Cardiac muscle cell (in vitro differentiated cells and primary cell): ENCODE measurements around the gene MCM3. TPM values are rescaled to one million over a fixed set of nuclear protein-coding genes. Genes with fewer than 3 reads are reported as not detected.

Source experiments
- DNase-seq, 2 donors: peaks; one replicate each; pipeline versions ENCODE4 v3.0.0 to v3.0.0-alpha.2; 2010 to 2017; ENCODE audit warnings: low read depth in 1 of 2, low spot score in 1 of 2
- H3K27ac ChIP-seq: fragments of 200-600 bp; sonication (generic); 2 replicates; pipeline ENCODE4 v1.5.1; 2016
- H3K27me3 ChIP-seq: fragments of 200-600 bp; sonication (generic); 2 replicates; pipeline ENCODE4 v1.6.0; 2016; ENCODE audit warnings: control low read depth
- H3K36me3 ChIP-seq: fragments of 200-600 bp; sonication (generic); 2 replicates; pipeline ENCODE4 v1.5.1; 2016; ENCODE audit warnings: control low read depth
- H3K4me1 ChIP-seq: fragments of 200-600 bp; sonication (generic); 2 replicates; pipeline ENCODE4 v1.8.1; 2017; ENCODE audit warnings: low read depth, mild to moderate bottlenecking, mixed run types
- H3K4me3 ChIP-seq: fragments of 200-600 bp; sonication (generic); 2 replicates; pipeline ENCODE4 v1.5.1; 2016; ENCODE audit warnings: mild to moderate bottlenecking
- H3K9me3 ChIP-seq: fragments of 200-600 bp; sonication (generic); 2 replicates; pipeline ENCODE4 v1.5.1; 2017; ENCODE audit warnings: low read depth, mild to moderate bottlenecking, control low read depth
- polyA plus RNA-seq: library from polyadenylated mRNA; unstranded; fragments of >200 nt; fragmentation: Nextera tagmentation; extraction: Ambion mirVana; gene quantifications from 2 replicates; pipeline ENCODE4 v1.2.1, GENCODE V29; 2016
- total RNA-seq: library from RNA; depleted of rRNA; stranded (reverse); fragments of >200 nt; gene quantifications from 2 replicates; pipeline ENCODE4 v1.2.3, GENCODE V29; 2016
- TF ChIP-seq, protein P1 (sequence below): IDR thresholded peaks from 2 replicates; pipeline ENCODE4 v1.5.1; 2012; ENCODE audit warnings: low read depth, mild to moderate bottlenecking, low read length

The MCM3 gene
- total and polyA plus RNA-seq, 2 experiments from 2014 or later: 134 to 149 TPM

DNA sequence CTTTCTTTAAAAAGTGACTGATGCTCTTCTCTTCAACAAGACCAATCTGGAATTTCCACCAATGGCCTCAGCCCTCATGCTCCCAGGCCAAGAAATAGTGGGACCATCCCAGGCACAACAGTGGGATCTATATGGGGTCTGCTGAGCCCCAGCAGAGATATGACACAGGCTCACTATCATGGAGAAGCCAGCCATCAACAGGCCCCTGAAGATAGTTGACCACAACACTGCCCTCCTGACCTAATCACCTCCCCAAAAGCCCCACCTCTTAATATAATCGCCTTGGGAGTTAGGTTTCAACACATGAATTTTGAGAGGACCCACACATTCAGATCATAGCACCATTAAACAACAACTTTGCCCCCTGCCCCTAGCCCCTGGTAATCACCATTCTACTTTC is 16.8 kb upstream of the MCM3 start:
- H3K4me1 ChIP-seq: peaks cover 9% of the 10 kb centered on the region
- no peak overlapping the region for H3K27ac ChIP-seq
- H3K9me3 ChIP-seq: no peaks in the 10 kb centered on the region
- no peak overlapping the region for H3K4me3 ChIP-seq
- TF ChIP-seq, protein P1, sequence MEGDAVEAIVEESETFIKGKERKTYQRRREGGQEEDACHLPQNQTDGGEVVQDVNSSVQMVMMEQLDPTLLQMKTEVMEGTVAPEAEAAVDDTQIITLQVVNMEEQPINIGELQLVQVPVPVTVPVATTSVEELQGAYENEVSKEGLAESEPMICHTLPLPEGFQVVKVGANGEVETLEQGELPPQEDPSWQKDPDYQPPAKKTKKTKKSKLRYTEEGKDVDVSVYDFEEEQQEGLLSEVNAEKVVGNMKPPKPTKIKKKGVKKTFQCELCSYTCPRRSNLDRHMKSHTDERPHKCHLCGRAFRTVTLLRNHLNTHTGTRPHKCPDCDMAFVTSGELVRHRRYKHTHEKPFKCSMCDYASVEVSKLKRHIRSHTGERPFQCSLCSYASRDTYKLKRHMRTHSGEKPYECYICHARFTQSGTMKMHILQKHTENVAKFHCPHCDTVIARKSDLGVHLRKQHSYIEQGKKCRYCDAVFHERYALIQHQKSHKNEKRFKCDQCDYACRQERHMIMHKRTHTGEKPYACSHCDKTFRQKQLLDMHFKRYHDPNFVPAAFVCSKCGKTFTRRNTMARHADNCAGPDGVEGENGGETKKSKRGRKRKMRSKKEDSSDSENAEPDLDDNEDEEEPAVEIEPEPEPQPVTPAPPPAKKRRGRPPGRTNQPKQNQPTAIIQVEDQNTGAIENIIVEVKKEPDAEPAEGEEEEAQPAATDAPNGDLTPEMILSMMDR: no peak
- H3K36me3 ChIP-seq: no peaks in the 10 kb centered on the region
- H3K27me3 ChIP-seq: no peaks in the 10 kb centered on the region
- no peak for DNase-seq

- H3K4me1 ChIP-seq: peaks cover 9% of the 10 kb centered on the region
- H3K36me3 ChIP-seq: no peaks in the 10 kb centered on the region
- H3K27me3 ChIP-seq: no peaks in the 10 kb centered on the region
- H3K27ac ChIP-seq: no peak overlapping the region
- no peak overlapping the region for H3K4me3 ChIP-seq
- H3K9me3 ChIP-seq: no peaks in the 10 kb centered on the region
- TF ChIP-seq, protein P1: no peak
- no peak for DNase-seq
These were observed 16.0 kb upstream of the MCM3 start for GRCh38 chr6:52300489-52300931.

DNA sequence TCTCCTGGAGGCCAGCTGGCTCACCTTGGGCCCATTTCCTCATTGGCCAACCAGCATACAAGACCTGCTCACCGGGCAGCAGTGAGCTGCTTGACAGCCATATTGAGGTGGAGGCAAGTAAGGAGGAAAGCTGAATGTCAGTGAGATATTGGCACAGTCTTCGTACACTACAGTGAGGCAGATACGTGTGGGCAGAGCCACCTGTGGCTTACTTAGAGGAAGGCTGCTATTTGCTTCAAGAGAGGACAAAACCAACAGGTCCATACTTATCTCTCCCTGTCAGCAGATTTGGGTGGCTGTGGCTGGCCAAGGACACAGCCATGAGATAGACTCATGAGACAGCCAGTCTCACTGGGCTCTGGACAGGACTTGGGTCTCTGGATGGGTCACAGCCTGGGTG is 15.1 kb upstream of the MCM3 start:
- no peak for DNase-seq
- H3K27me3 ChIP-seq: no peaks in the 10 kb centered on the region
- H3K27ac ChIP-seq: no peak overlapping the region
- no peaks in the 10 kb centered on the region for H3K9me3 ChIP-seq
- H3K36me3 ChIP-seq: no peaks in the 10 kb centered on the region
- H3K4me1 ChIP-seq: peaks cover 4% of the 10 kb centered on the region
- H3K4me3 ChIP-seq: no peak overlapping the region
- TF ChIP-seq, protein P1: no peak

DNA sequence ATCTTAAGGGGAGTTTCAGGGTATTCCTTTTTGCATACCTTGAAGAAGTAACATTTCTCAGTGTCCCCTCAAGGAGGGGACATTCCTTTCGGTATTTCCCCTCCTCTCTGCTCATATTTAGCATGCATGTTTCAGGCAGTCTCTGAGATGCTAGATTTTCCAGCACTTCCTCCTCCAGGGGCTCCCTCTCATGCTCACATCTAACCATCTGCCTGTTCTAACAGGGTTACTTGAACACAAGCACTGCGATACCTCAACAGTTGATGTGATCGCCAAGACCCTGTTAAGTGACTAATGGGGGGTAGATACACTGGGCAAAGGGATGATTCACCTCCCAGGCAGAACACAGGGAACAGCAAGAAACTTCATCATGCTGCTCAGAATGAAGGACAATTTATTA is 12.9 kb upstream of the MCM3 start:
- H3K4me3 ChIP-seq: no peak overlapping the region
- H3K27me3 ChIP-seq: no peaks in the 10 kb centered on the region
- no peak for DNase-seq
- no peaks in the 10 kb centered on the region for H3K9me3 ChIP-seq
- no peaks in the 10 kb centered on the region for H3K36me3 ChIP-seq
- TF ChIP-seq, protein P1: no peak
- H3K27ac ChIP-seq: no peak overlapping the region
- no peaks in the 10 kb centered on the region for H3K4me1 ChIP-seq

DNA sequence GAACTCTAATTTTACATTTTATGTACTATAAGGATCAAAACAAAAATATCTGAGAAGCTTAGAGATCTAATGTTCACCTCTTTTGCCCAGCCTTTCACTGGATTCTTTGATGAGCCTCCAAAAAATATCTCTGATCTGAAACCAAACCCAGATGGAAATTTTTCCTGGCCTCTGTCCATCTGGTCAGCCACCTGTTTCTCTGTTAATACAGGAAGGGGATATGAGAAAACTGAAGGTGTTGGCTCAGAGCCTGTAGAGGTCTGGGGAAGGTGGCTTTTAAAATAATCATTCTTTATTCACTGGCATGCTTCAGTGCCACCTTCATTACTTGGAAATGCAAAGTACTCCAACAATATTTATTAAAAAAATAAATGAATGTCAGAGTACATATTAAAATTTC is 8.5 kb upstream of the MCM3 start:
- Histone ChIP-seq H3K27me3 (no peaks in the 10 kb centered on the region), H3K4me1 (no peaks in the 10 kb centered on the region), H3K9me3 (no peaks in the 10 kb centered on the region), H3K27ac (no peak overlapping the region), H3K4me3 (no peak overlapping the region), H3K36me3 (no peaks in the 10 kb centered on the region)
- no peak for DNase-seq
- TF ChIP-seq, protein P1: no peak

DNA sequence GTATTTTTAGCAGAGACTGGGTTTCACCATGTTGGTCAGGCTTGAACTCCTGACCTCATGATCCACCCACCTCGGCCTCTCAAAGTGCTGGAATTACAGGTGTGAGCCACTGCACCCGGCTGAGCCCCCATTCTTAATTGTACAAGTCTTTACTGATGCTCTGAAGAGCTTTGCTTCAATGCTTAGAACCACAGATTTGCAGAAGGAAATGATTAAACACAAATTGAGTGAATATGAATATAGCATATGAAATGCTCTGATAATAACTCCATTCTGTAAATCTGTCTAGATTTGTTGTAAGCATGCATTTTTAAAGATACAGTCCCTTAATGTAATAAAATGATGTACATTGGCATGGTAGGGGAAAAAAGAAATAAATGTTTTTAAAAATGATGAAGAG is 4.3 kb upstream of the MCM3 start:
- no peak overlapping the region for H3K27ac ChIP-seq
- TF ChIP-seq, protein P1: no peak
- no peaks in the 10 kb centered on the region for H3K27me3 ChIP-seq
- H3K4me1 ChIP-seq: no peaks in the 10 kb centered on the region
- no peak overlapping the region for H3K4me3 ChIP-seq
- no peaks in the 10 kb centered on the region for H3K9me3 ChIP-seq
- no peaks in the 10 kb centered on the region for H3K36me3 ChIP-seq
- DNase-seq: no peak
